Measurements from ENCODE around the gene ULBP3.
"Not testable (repeated sequence)": the region's sequence is repeated elsewhere in the genome, so short reads cannot be mapped to it uniquely, and the experiment has no call there.

ULBP3 gene

GRCh38 chr6:150074396-150075033 is 5.6 kb upstream of the ULBP3 start:
- not testable (repeated sequence) for H3K4me1 ChIP-seq (ENCODE audit: insufficient read depth, low read length); H3K4me3 ChIP-seq (ENCODE audit: low read length); H3K9ac ChIP-seq (ENCODE audit: low read depth, low read length); H3K36me3 ChIP-seq (ENCODE audit: insufficient read depth, low read depth, low read length); H3K9me3 ChIP-seq (ENCODE audit: insufficient read depth, low read depth, low read length); H3K27ac ChIP-seq (ENCODE audit: low read length)
- H3K27me3 ChIP-seq (ENCODE audit: insufficient read depth, low read length) = peaks cover 12% of the 10 kb centered on the region

- Histone ChIP-seq H3K9ac (ENCODE audit: low read depth, low read length) (no peak overlapping the region), H3K27ac (ENCODE audit: low read length) (no peak overlapping the region), H3K4me3 (ENCODE audit: low read length) (no peak overlapping the region), H3K9me3 (ENCODE audit: insufficient read depth, low read depth, low read length) (no peaks in the 10 kb centered on the region), H3K4me1 (ENCODE audit: insufficient read depth, low read length) (no peaks in the 10 kb centered on the region), H3K27me3 (ENCODE audit: insufficient read depth, low read length) (peaks cover 31% of the 10 kb centered on the region), H3K36me3 (ENCODE audit: insufficient read depth, low read depth, low read length) (no peaks in the 10 kb centered on the region)
These were observed 3.3 kb upstream of the ULBP3 start for GRCh38 chr6:150072201-150072600.

GRCh38 chr6:150070236-150070818 is 1.4 kb upstream of the ULBP3 start:
- peaks cover 43% of the 10 kb centered on the region for H3K27me3 ChIP-seq (ENCODE audit: insufficient read depth, low read length)
- H3K4me3 ChIP-seq (ENCODE audit: low read length) = no peak overlapping the region

GRCh38 chr6:150069706-150070105 is 785 bp upstream of the ULBP3 start:
- Histone ChIP-seq H3K4me3 (ENCODE audit: low read length) (peak overlapping the region; percentile 81; the same call in 1 of the 2 replicates), H3K9me3 (ENCODE audit: insufficient read depth, low read depth, low read length) (no peaks in the 10 kb centered on the region), H3K9ac (ENCODE audit: low read depth, low read length) (no peak overlapping the region), H3K27ac (ENCODE audit: low read length) (no peak overlapping the region), H3K4me1 (ENCODE audit: insufficient read depth, low read length) (no peaks in the 10 kb centered on the region), H3K27me3 (ENCODE audit: insufficient read depth, low read length) (peaks cover 43% of the 10 kb centered on the region), H3K36me3 (ENCODE audit: insufficient read depth, low read depth, low read length) (no peaks in the 10 kb centered on the region)

More at GRCh38 chr6:150070236-150070818, 1.4 kb upstream of the ULBP3 start:
- no peaks in the 10 kb centered on the region for H3K4me1 ChIP-seq (ENCODE audit: insufficient read depth, low read length)
- no peak overlapping the region for H3K27ac ChIP-seq (ENCODE audit: low read length)
- H3K9ac ChIP-seq (ENCODE audit: low read depth, low read length) = no peak overlapping the region
- no peaks in the 10 kb centered on the region for H3K9me3 ChIP-seq (ENCODE audit: insufficient read depth, low read depth, low read length)
- no peaks in the 10 kb centered on the region for H3K36me3 ChIP-seq (ENCODE audit: insufficient read depth, low read depth, low read length)

GRCh38 chr6:150068151-150068550 is 770 bp downstream of the ULBP3 start:
- H3K27me3 ChIP-seq (ENCODE audit: insufficient read depth, low read length) = peaks cover 43% of the 10 kb centered on the region
- H3K36me3 ChIP-seq (ENCODE audit: insufficient read depth, low read depth, low read length) = no peaks in the 10 kb centered on the region
- H3K4me1 ChIP-seq (ENCODE audit: insufficient read depth, low read length) = no peaks in the 10 kb centered on the region
- no peak overlapping the region for H3K27ac ChIP-seq (ENCODE audit: low read length)
- peak overlapping the region; percentile 73 for H3K9ac ChIP-seq (ENCODE audit: low read depth, low read length)
- no peaks in the 10 kb centered on the region for H3K9me3 ChIP-seq (ENCODE audit: insufficient read depth, low read depth, low read length)
- H3K4me3 ChIP-seq (ENCODE audit: low read length) = peak overlapping the region; percentile 81

GRCh38 chr6:150065083-150065482 is 3.8 kb downstream of the ULBP3 start:
- Histone ChIP-seq H3K9ac (ENCODE audit: low read depth, low read length) (no peak overlapping the region), H3K4me1 (ENCODE audit: insufficient read depth, low read length) (no peaks in the 10 kb centered on the region), H3K4me3 (ENCODE audit: low read length) (no peak overlapping the region), H3K27ac (ENCODE audit: low read length) (no peak overlapping the region), H3K9me3 (ENCODE audit: insufficient read depth, low read depth, low read length) (no peaks in the 10 kb centered on the region), H3K27me3 (ENCODE audit: insufficient read depth, low read length) (peaks cover 37% of the 10 kb centered on the region), H3K36me3 (ENCODE audit: insufficient read depth, low read depth, low read length) (no peaks in the 10 kb centered on the region)

GRCh38 chr6:150063640-150064039 is 5.3 kb downstream of the ULBP3 start:
- no peaks in the 10 kb centered on the region for H3K9me3 ChIP-seq (ENCODE audit: insufficient read depth, low read depth, low read length)
- H3K4me3 ChIP-seq (ENCODE audit: low read length) = no peak overlapping the region
- H3K27me3 ChIP-seq (ENCODE audit: insufficient read depth, low read length) = peaks cover 27% of the 10 kb centered on the region
- H3K4me1 ChIP-seq (ENCODE audit: insufficient read depth, low read length) = no peaks in the 10 kb centered on the region
- no peaks in the 10 kb centered on the region for H3K36me3 ChIP-seq (ENCODE audit: insufficient read depth, low read depth, low read length)
- H3K9ac ChIP-seq (ENCODE audit: low read depth, low read length) = no peak overlapping the region
- no peak overlapping the region for H3K27ac ChIP-seq (ENCODE audit: low read length)

- not testable (repeated sequence) for H3K27me3 ChIP-seq (ENCODE audit: insufficient read depth, low read length); H3K4me3 ChIP-seq (ENCODE audit: low read length); H3K4me1 ChIP-seq (ENCODE audit: insufficient read depth, low read length); H3K27ac ChIP-seq (ENCODE audit: low read length); H3K9me3 ChIP-seq (ENCODE audit: insufficient read depth, low read depth, low read length); H3K36me3 ChIP-seq (ENCODE audit: insufficient read depth, low read depth, low read length); H3K9ac ChIP-seq (ENCODE audit: low read depth, low read length)
These were observed 8.9 kb downstream of the ULBP3 start for GRCh38 chr6:150059973-150060372.

- H3K9me3 ChIP-seq (ENCODE audit: insufficient read depth, low read depth, low read length) = no peaks in the 10 kb centered on the region
- H3K27me3 ChIP-seq (ENCODE audit: insufficient read depth, low read length) = peaks cover 12% of the 10 kb centered on the region; the same call in 1 of the 2 replicates
- no peak overlapping the region for H3K27ac ChIP-seq (ENCODE audit: low read length)
These were observed 9.9 kb downstream of the ULBP3 start for GRCh38 chr6:150058986-150059385.

GRCh38 chr6:150058231-150058792 is 10.6 kb downstream of the ULBP3 start:
- no peaks in the 10 kb centered on the region for H3K4me1 ChIP-seq (ENCODE audit: insufficient read depth, low read length)
- no peaks in the 10 kb centered on the region for H3K36me3 ChIP-seq (ENCODE audit: insufficient read depth, low read depth, low read length)
- H3K9ac ChIP-seq (ENCODE audit: low read depth, low read length) = no peak overlapping the region
- no peak overlapping the region for H3K27ac ChIP-seq (ENCODE audit: low read length)
- no peak overlapping the region for H3K4me3 ChIP-seq (ENCODE audit: low read length)
- H3K27me3 ChIP-seq (ENCODE audit: insufficient read depth, low read length) = peaks cover 18% of the 10 kb centered on the region; the same call in 1 of the 2 replicates
- no peaks in the 10 kb centered on the region for H3K9me3 ChIP-seq (ENCODE audit: insufficient read depth, low read depth, low read length)

More at GRCh38 chr6:150058986-150059385, 9.9 kb downstream of the ULBP3 start:
- Histone ChIP-seq H3K4me1 (ENCODE audit: insufficient read depth, low read length) (no peaks in the 10 kb centered on the region), H3K4me3 (ENCODE audit: low read length) (no peak overlapping the region), H3K9ac (ENCODE audit: low read depth, low read length) (no peak overlapping the region), H3K36me3 (ENCODE audit: insufficient read depth, low read depth, low read length) (no peaks in the 10 kb centered on the region)

- no peak overlapping the region for H3K27ac ChIP-seq (ENCODE audit: low read length)
- H3K9ac ChIP-seq (ENCODE audit: low read depth, low read length) = no peak overlapping the region
- H3K9me3 ChIP-seq (ENCODE audit: insufficient read depth, low read depth, low read length) = no peaks in the 10 kb centered on the region
- H3K36me3 ChIP-seq (ENCODE audit: insufficient read depth, low read depth, low read length) = no peaks in the 10 kb centered on the region
- H3K27me3 ChIP-seq (ENCODE audit: insufficient read depth, low read length) = peaks cover 20% of the 10 kb centered on the region; the same call in 1 of the 2 replicates
- no peak overlapping the region for H3K4me3 ChIP-seq (ENCODE audit: low read length)
- no peaks in the 10 kb centered on the region for H3K4me1 ChIP-seq (ENCODE audit: insufficient read depth, low read length)
These were observed 11.4 kb downstream of the ULBP3 start for GRCh38 chr6:150057501-150057951.

GRCh38 chr6:150056916-150057315 is 12.0 kb downstream of the ULBP3 start:
- Histone ChIP-seq H3K36me3 (ENCODE audit: insufficient read depth, low read depth, low read length) (no peaks in the 10 kb centered on the region), H3K4me3 (ENCODE audit: low read length) (no peak overlapping the region), H3K27ac (ENCODE audit: low read length) (no peak overlapping the region), H3K4me1 (ENCODE audit: insufficient read depth, low read length) (no peaks in the 10 kb centered on the region), H3K27me3 (ENCODE audit: insufficient read depth, low read length) (peaks cover 20% of the 10 kb centered on the region; the same call in 1 of the 2 replicates), H3K9ac (ENCODE audit: low read depth, low read length) (no peak overlapping the region), H3K9me3 (ENCODE audit: insufficient read depth, low read depth, low read length) (no peaks in the 10 kb centered on the region; the same call in 1 of the 2 replicates)

Measured in iPS-20b (cell line).